GM18951 (cell line): ENCODE results near the gene CMKLR1.

ENCODE experiments used
- POLR2A ChIP-seq: IDR thresholded peaks from 4 replicates; pipeline ENCODE4 v1.6.1; 2011; ENCODE audit warnings: mild to moderate bottlenecking; ENCODE audit not compliant: insufficient read length, insufficient read depth; ENCODE audit errors: extremely low read depth
- in situ Hi-C: fragments of 300-500 bp; cut with MboI; formaldehyde crosslinking; loops from one replicate; pipeline ENCODE4 v1.12.0; 2022; ENCODE audit warnings: low sequenced_read_pairs, mixed read lengths, inconsistent platforms; ENCODE audit not compliant: unreplicated experiment

The CMKLR1 gene

GRCh38 chr12:108369736-108370396 lies 30.8 kb upstream of the CMKLR1 start:
- in situ Hi-C loops = no loop called here
- no peak for TF ChIP-seq POLR2A

DNA sequence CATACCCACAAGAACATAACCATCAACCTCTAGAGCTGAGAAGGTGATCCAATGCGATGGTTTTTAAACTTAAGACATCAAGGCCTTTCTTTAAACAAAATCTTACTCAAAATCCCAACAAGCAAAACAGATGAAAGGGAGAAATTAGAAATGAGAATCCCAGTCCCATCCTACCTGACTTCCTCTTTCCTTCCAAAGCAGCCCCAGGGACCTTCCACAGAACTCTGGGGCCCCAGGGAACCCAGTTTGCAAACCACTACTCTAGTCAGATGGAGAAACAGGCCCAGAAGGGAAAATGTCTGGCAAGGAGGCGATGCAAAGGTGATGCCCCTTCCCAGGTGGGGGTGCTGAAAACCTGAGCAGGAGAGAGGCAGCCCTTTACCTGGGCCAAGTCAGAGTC lies 29.0 kb upstream of the CMKLR1 start:
- TF ChIP-seq POLR2A = no peak
- in situ Hi-C loops = no loop called here

DNA sequence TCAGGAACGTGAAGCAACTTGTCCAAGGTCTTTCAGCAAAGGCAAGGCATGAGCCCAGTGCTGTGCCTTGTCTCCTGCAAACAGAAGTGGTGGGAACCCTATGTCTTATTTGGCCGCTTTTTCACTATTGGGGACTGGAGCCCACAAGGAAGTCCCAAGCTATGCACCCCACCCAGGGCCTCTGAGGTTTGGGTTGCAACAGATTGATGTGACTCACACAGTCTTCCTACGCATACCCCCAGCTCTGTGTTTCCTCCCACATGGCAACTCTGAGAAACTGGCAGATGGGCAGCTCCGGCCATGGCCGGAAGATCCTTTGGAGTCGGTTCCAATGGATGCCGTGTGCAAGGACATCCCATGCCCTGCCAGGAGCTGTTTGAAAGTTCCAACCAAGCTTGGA lies 28.3 kb upstream of the CMKLR1 start:
- in situ Hi-C loops = no loop called here
- no peak for TF ChIP-seq POLR2A

DNA sequence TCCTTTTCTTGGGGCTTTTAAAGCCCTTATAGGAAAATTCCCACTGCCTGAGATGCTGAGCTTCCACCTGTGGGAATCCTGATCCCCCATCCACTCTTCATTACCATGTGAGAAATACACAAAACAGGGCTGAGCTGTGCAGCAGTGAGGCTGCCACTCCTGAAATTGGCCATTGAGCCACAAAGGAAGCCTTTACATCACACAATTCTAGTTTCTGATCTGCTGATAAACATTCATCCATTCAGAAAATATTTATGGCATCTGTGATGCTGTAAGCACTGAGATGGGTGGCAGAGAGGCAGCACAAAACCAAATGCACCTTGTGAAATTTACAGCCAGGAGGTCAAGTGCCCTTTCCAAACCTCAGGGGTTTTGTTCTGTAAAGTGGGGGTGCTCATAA lies 26.2 kb upstream of the CMKLR1 start:
- in situ Hi-C loops = no loop called here
- TF ChIP-seq POLR2A = no peak

GRCh38 chr12:108364879-108365278 lies 25.8 kb upstream of the CMKLR1 start:
- in situ Hi-C loops = no loop called here
- TF ChIP-seq POLR2A = no peak

- in situ Hi-C loops = no loop called here
- no peak for TF ChIP-seq POLR2A
These were observed 24.5 kb upstream of the CMKLR1 start for GRCh38 chr12:108363565-108363964.

- in situ Hi-C loops = no loop called here
- no peak for TF ChIP-seq POLR2A
These were observed 24.1 kb upstream of the CMKLR1 start for GRCh38 chr12:108363165-108363564.

DNA sequence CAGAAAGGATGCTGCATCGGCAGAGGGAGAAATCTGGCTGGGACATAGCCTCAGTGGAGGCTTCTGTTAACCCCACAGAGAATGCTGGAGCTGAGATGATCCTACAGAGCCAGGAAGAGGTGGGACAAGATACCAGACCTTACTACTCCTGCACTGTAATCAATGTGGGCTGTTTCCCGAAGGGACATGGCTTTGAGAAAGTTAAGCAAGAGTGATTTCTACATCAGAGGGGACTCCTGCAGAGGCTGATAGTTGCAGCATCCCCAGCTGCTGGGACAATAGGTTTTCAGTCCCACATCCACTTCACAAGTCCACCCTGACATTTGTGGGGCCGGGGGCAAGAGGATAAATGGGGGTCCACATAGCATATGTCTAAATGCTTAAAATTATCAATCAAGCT lies 22.5 kb upstream of the CMKLR1 start:
- no peak for TF ChIP-seq POLR2A
- in situ Hi-C loops = no loop called here

GRCh38 chr12:108360487-108360886 lies 21.4 kb upstream of the CMKLR1 start:
- in situ Hi-C loops = no loop called here
- TF ChIP-seq POLR2A = no peak

DNA sequence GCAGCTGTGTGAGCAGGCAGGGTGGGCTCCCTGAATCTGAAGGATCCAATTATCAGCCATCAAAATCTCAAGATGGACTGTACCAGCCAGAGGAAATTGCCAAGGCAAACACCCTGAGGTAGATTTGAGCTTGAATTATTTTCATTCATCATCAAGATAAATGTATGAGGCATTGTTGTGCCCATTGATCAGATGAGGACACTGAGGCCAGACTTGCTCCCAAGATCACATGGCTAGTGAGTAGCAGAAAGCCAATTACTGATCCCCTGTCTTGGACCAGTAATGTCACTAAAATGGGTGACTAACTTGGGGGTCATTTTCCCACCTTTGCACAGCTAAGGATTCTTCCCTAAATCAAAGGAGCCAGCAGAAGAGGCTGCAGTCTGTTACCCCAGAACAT lies 20.9 kb upstream of the CMKLR1 start:
- in situ Hi-C loops = no loop called here
- no peak for TF ChIP-seq POLR2A

DNA sequence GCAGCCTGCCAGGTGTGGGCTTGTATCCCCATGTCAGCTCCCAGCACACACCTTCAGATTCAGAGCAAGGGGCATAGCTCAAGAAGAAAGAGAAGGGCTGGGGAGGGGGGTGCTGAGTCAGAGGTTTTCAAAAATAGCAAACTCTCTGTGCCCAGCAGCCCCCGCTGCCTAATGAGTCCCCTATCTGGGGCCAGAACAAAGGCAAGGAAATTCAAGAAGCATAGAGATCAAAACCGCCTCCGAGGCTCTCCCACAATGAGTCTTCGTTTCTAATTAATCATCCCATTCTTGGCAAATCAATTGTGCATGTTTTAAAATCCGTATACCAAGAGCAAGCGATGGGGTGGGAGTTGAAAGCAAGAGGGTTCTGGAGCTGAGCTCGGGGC lies 19.5 kb upstream of the CMKLR1 start:
- no peak for TF ChIP-seq POLR2A
- in situ Hi-C loops = no loop called here

DNA sequence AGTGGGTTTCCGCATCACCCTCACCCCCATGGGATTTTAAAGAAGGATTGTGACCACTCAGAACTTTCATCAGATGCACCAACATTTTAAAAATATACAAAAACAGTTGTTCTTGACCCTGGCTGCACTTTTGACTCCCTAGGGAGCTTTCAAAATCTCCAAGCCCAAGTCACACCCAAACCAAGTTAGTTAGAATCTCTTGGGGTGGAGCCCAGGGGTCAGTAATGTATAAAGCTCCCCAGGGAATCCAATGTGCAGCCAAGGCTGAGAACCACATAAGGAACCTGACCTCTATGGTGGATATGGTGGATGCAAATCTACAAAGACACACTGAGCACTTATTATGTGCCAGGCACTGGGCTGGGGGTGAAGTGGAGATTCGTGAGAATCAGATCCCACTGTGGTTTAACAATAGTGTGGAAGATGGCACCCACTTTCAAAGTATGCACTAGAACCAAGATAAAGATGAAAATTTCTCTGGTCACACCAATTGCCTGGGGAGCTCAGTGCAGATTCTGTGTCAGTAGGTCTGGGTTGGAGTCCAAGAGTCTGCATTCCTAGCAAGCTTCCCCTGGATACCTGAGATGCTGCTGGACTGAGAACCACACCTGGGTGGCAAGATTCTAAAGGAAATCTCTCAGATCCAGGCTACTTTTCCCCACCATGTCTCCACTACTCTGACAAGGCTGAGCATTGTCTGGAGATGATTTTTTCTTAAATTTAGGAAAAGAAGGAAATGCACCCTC lies 18.9 kb upstream of the CMKLR1 start:
- in situ Hi-C loops = no loop called here

DNA sequence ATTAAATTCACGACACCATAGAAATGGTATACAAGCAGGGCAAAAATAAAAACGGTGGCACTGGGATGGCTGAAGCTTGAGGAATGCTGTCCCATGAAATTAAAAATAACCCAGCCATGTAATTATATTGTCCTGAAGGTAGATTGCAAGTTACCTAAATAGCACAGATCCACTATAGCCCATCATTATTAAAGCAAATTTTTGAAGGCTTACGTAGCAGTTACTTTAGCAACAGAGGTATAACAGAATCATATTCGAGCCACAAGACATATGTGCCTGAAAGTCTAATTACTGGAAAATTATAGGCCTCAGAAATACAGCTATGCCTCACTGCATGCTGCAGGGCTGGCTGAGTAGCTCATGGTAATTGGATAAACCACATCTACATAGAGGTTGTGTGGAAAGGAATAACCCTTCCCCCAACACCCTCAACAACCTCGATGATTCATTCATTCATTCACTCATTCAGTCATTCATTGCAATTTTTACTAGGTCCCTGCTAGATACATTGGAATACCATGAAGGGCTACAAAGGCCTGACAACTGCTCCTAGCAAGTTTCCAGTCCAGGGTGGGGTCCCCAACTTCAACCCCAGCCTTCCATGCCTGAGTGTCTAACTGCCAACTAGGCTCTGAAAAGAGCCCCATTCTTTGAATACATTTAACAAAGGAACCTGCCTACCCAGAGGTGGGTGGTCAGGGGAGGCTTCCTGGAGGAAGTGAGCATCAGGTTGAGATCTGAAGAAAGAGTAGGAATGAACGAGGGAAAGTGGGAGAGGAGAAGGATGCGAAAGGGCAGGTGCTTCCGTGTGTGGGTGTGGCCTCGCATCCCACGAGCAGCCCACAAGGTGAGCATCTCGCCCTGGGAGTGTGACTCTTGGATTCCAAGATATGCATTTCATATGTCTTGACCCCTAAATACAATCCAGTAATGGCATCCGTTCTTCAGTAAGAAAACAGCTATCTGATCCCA lies 18.0 kb upstream of the CMKLR1 start:
- TF ChIP-seq POLR2A = no peak
- in situ Hi-C loops = no loop called here

More for the DNA sequence above, 18.9 kb upstream of the CMKLR1 start:
- no peak for TF ChIP-seq POLR2A
